GM13977 (cell line): Measurements from ENCODE around the gene DMTF1.
"Not testable (repeated sequence)": the region's sequence is repeated elsewhere in the genome, so short reads cannot be mapped to it uniquely, and the experiment has no call there.

Experiments used
- DNase-seq: peaks from one replicate; pipeline ENCODE4 v3.0.0; 2012; ENCODE audit warnings: low spot score
- in situ Hi-C: fragments of 300-500 bp; cut with MboI; formaldehyde crosslinking; loops from one replicate; pipeline ENCODE4 v1.12.0; 2022; ENCODE audit warnings: low sequenced_read_pairs, low pct_unique_long_range_greater_than_20kb, mixed read lengths, inconsistent platforms; ENCODE audit not compliant: unreplicated experiment
- TF ChIP-seq, protein P1 (sequence below): IDR thresholded peaks from 2 replicates; pipeline ENCODE4 v1.5.1; 2012; ENCODE audit warnings: mild to moderate bottlenecking, control low read depth; ENCODE audit not compliant: insufficient read depth; ENCODE audit errors: extremely low read depth, missing control alignments

DMTF1 gene

DNA sequence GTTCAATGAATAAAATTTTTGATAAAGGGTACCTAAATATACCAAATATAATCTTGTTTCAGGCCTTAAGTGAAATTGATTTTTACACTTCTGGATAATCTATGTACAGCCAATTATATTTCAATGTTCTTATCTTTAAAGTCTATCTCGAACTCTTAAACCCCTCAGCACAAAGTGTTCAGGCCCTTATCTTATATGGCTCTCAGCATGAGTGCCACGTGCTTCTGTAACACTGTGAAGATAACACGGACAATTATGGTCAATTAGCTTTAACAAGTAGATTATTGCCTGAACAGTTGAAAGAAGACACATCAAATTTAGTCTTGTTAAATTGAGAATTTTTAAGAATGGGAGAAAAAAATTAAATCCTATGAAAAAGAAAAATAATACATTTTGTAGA, 40.4 kb upstream of the DMTF1 start:
- in situ Hi-C loops = no loop called here
- no peak for DNase-seq
- TF ChIP-seq, protein P1, sequence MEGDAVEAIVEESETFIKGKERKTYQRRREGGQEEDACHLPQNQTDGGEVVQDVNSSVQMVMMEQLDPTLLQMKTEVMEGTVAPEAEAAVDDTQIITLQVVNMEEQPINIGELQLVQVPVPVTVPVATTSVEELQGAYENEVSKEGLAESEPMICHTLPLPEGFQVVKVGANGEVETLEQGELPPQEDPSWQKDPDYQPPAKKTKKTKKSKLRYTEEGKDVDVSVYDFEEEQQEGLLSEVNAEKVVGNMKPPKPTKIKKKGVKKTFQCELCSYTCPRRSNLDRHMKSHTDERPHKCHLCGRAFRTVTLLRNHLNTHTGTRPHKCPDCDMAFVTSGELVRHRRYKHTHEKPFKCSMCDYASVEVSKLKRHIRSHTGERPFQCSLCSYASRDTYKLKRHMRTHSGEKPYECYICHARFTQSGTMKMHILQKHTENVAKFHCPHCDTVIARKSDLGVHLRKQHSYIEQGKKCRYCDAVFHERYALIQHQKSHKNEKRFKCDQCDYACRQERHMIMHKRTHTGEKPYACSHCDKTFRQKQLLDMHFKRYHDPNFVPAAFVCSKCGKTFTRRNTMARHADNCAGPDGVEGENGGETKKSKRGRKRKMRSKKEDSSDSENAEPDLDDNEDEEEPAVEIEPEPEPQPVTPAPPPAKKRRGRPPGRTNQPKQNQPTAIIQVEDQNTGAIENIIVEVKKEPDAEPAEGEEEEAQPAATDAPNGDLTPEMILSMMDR = no peak

DNA sequence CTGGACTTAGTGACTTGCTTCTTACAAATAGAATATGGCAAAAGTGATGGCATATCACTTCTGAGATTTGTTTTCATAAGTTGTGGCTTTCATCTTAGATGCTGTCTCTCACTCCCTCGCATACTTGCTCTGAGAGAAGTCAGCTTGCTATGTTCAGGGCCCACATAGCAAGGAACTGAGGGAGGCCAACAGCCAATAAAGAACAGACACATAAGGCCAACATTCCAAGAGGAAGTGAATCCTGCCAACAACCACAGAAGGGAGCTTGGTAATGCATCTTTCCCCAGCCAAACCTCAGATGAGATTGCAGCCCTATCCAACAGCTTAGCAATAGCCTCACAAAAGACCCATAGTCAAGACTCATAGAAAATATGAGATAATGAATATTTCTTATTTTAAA, 39.2 kb upstream of the DMTF1 start:
- TF ChIP-seq, protein P1 = no peak
- in situ Hi-C loops = no loop called here
- no peak for DNase-seq

DNA sequence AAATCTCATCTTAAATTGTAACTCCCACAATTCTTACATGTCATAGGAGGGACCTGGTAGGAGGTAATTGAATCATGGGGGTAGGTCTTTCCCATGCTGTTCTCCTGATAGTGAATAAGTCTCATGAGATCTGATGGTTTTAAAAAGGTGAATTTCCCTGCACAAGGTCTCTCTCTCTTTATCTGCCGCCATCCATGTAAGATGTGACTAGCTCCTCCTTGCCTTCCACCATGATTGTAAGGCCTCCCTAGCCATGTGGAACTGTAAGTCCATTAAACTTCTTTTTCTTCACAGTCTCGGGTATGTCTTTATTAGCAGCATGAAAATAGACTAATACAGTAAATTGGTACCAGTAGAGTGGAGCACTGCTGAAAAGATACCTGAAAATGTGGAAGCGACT, 38.3 kb upstream of the DMTF1 start:
- in situ Hi-C loops, DNase-seq: not testable (repeated sequence)

DNA sequence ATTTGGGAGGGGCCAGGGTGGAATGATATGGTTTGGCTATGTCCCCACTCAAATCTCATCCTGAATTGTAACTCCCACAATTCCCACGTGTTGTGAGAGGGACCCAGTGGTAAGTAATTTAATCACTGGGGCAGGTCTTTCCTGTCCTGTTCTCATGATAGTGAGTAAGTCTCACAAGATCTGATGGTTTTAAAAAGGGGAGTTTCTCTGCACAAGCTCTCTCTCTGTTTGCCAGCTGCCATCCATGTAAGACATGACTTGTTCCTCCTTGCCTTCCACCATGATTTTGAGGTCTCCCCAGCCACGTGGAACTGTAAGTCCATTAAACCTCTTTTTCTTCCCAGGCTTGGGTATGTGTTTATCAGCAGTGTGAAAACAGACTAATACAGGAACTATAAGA, 36.5 kb upstream of the DMTF1 start:
- DNase-seq, in situ Hi-C loops: not testable (repeated sequence)

DNA sequence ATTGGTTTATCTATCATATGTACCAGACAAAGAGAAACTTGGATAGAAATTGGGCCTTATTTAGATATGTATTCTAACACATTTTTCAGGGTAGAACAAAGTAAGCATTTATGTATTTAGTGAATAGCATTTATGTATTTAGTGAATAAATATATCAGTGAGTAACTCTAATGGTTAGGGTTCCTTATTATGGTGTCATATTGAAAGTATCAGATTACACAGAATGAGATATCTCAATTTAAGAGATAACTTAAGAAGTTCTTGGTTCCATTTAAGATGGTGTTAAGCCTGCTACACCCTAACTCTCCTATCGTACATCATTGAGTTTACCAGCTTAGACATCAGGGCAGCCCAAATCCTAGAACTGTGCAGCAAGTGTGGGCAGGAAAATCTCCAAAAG, 35.9 kb upstream of the DMTF1 start:
- in situ Hi-C loops = no loop called here
- no peak for DNase-seq

DNA sequence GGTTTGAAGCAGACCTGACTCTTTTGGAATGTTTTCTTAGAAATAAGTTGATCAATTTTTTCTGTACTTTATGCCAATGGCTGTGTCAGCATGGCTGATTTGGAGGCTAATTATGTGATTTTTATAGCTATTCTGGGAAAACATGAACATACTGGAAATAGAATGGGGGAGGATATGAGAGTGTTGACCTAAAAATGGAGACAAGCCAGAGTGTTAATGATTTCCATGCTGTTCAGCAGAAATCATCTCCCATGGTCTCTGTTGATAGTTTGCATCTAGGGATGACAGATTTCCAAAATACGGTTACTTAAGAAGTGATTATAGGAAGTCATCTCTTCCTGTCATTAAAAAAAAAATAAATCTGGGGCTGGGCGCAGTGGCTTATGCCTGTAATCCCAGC, 32.7 kb upstream of the DMTF1 start:
- TF ChIP-seq, protein P1 = no peak
- in situ Hi-C loops = no loop called here
- DNase-seq = no peak

More for the DNA sequence above, 35.9 kb upstream of the DMTF1 start:
- TF ChIP-seq, protein P1 = no peak

DNA sequence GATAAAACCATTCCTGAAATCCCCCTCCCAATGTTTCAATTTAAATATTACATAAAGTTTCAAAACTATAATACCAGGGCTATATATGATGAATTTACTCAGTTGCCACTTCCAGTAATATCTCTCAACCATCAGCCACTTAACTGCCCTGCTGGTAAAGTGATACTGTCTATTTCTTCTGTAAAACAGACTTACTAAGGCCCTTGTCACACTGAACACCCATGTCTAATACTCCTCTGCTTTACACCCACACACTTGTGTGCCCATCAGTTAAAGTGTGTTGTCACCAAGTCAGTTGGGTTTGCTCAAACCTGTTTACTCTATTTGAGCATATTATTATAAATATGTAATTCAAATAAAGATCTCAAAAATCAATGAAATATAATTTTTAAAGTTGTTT, 29.1 kb upstream of the DMTF1 start:
- no peak for DNase-seq
- in situ Hi-C loops = no loop called here
- TF ChIP-seq, protein P1 = no peak

DNA sequence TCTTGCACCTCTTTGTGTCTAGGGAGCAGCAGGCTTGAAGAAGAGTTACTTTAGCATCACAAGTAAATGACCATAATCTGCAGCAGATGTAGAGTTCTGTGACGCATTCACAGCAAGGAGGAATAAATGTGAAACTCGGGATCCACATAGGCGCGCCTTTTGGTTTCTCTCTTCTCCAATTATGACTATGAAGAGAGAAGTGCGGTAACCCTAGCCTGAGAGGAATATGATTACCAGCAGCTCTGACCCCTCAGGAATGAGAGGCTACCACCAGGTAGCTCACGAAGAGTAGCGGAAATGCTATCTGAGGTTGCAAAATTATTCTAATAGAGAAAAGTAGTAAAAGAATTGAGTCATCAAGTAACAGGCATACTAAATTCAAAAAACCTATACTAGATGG, 25.2 kb upstream of the DMTF1 start:
- TF ChIP-seq, protein P1 = no peak
- in situ Hi-C loops = no loop called here
- no peak for DNase-seq
